Esophagus muscularis mucosa (tissue), 4 donors: ENCODE data around the gene CREB3L2. TPM values are rescaled to one million over a fixed set of nuclear protein-coding genes. Genes with fewer than 3 reads are reported as not detected.

Source experiments
- DNase-seq: peaks from one replicate; pipeline ENCODE4 v3.0.0-alpha.2; 2017; ENCODE audit errors: extremely low spot score
- H3K27ac ChIP-seq, 4 donors: fragments of 200-600 bp; sonication (generic); replicated peaks in 1 of 4; 1 replicate in 3 of 4; 2 replicates in 1 of 4; pipeline ENCODE4 v1.5.1; 2016 to 2019; ENCODE audit warnings: mild to moderate bottlenecking in 1 of 4
- H3K27me3 ChIP-seq, 4 donors: fragments of 200-600 bp; sonication (generic); one replicate each; pipeline versions ENCODE4 v1.5.1 to v1.6.0; 2016 to 2019
- H3K36me3 ChIP-seq, 4 donors: fragments of 200-600 bp; sonication (generic); one replicate each; pipeline ENCODE4 v1.5.1; 2016 to 2019
- H3K4me1 ChIP-seq, 4 donors: fragments of 200-600 bp; sonication (generic); one replicate each; pipeline ENCODE4 v1.5.1; 2016 to 2019
- H3K4me3 ChIP-seq, 4 donors: fragments of 200-600 bp; sonication (generic); 1 replicate in 2 of 4; 2 replicates in 2 of 4; pipeline ENCODE4 v1.5.1; 2016 to 2019; ENCODE audit warnings: mild to moderate bottlenecking in 4 of 4, moderate library complexity in 1 of 4
- H3K9me3 ChIP-seq, 4 donors: fragments of 200-600 bp; sonication (generic); 1 replicate in 3 of 4; 2 replicates in 1 of 4; pipeline ENCODE4 v1.5.1; 2016 to 2019
- CTCF ChIP-seq, 3 experiments: fragments of 200-600 bp in 2 of 3; fragments of 450-650 bp in 1 of 3; sonication (generic) in 2 of 3; IDR thresholded peaks; one replicate each; pipeline ENCODE4 v1.5.1; 2017 to 2019; ENCODE audit warnings: antibody characterized with exemption in 3 of 3, mild to moderate bottlenecking in 2 of 3, moderate library complexity in 1 of 3
- EP300 ChIP-seq: sonication (generic); formaldehyde crosslinking; IDR thresholded peaks from one replicate; pipeline ENCODE4 v1.6.1; 2017; ENCODE audit warnings: antibody characterized with exemption
- POLR2A ChIP-seq: fragments of 450-650 bp; IDR thresholded peaks from one replicate; pipeline ENCODE4 v1.6.1; 2017; ENCODE audit warnings: antibody characterized with exemption, moderate library complexity, mild to moderate bottlenecking, low read depth
- POLR2AphosphoS5 ChIP-seq, 2 donors: sonication (generic); formaldehyde crosslinking; IDR thresholded peaks; one replicate each; pipeline ENCODE4 v1.6.1; 2017; ENCODE audit warnings: antibody characterized with exemption in 2 of 2
- WGBS: methylation state at CpG from one replicate; pipeline ENCODE4 v1.1.5; 2018; 5-methylcytosine and 5-hydroxymethylcytosine counted together
- intact Hi-C: fragments of 100-400 bp; cut with DNase I; formaldehyde crosslinking; loops from one replicate; pipeline ENCODE4 v1.15.1; 2023
- total RNA-seq, 4 donors: library from RNA; depleted of rRNA; stranded (reverse); fragments of >200 nt; gene quantifications; one replicate each; pipeline versions ENCODE4 v1.1.0 to v1.2.1, GENCODE V29; 2016

Gene CREB3L2
- total RNA-seq, 4 donors from 2014 or later: 29.2 to 43.4 (median 37.1) TPM

DNA sequence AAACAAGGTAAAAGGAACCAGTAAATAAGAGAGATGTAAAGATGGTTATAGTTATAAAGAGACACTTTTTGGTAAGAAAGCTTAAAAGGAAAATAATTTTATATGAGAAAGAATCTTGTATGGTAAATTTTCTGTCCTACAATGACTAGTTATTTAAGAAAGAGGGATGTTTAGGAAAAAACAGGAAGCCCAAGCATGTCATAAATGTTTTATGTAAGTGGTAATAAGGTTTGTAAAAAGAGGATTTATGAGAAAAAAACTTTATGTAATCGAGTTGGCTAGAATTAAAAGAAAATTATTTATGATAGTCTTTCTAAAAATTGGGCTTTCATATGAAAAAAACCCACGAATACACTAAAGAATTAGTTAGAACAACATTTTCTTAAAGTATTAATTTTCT, 34.2 kb upstream of the CREB3L2 start:
- 53% methylated on average over 2 of the region's 2 CpGs for WGBS
- no peaks in the 10 kb centered on the region for H3K27me3 ChIP-seq
- intact Hi-C loops: no loop called here
- H3K4me1 ChIP-seq: no peaks in the 10 kb centered on the region
- no peaks in the 10 kb centered on the region for H3K36me3 ChIP-seq
- no peak overlapping the region for H3K27ac ChIP-seq
- H3K9me3 ChIP-seq: peaks cover 0 to 5% (median 0%) of the 10 kb centered on the region in 4 donors
- no peak overlapping the region for H3K4me3 ChIP-seq
- DNase-seq: no peak
- TF ChIP-seq CTCF (IDR thresholded peaks at IDR 0.05) (no peak), POLR2AphosphoS5 (IDR thresholded peaks at IDR 0.05) (no peak), EP300 (no peak), POLR2A (no peak)

DNA sequence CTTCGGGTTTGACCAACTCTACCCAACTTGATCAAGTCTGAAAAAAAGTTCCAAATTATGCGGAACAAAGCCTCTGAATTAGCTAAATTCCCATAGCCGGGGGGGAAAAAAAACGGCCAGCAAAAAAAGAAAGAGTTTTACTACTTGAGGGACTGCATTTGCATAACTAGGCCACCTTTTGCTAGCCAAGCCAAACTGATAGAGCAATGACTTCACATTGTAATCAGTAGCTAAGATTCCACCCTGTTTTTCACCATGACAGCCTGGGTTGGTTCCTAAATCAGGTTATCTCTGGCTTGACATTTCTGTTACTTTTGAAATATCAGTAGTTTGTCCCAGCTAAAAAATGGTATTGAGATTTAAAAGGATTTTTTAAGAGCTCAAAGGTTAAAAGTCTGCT, 31.4 kb upstream of the CREB3L2 start:
- WGBS: 91% methylated on average over 4 of the region's 4 CpGs
- Histone ChIP-seq H3K9me3 (peaks cover 0 to 5% (median 0%) of the 10 kb centered on the region in 4 donors), H3K4me3 (no peak overlapping the region), H3K36me3 (no peaks in the 10 kb centered on the region), H3K27me3 (no peaks in the 10 kb centered on the region), H3K4me1 (no peaks in the 10 kb centered on the region), H3K27ac (no peak overlapping the region)
- no peak for DNase-seq
- intact Hi-C loops: no loop called here
- TF ChIP-seq EP300 (no peak), CTCF (IDR thresholded peaks at IDR 0.05) (no peak), POLR2A (no peak), POLR2AphosphoS5 (IDR thresholded peaks at IDR 0.05) (no peak)

- H3K4me1 ChIP-seq: no peaks in the 10 kb centered on the region
- no peaks in the 10 kb centered on the region for H3K36me3 ChIP-seq
- no peaks in the 10 kb centered on the region for H3K27me3 ChIP-seq
- no peak for TF ChIP-seq EP300
- TF ChIP-seq POLR2AphosphoS5 (IDR thresholded peaks at IDR 0.05): no peak
- no peak for TF ChIP-seq CTCF (IDR thresholded peaks at IDR 0.05)
- TF ChIP-seq POLR2A: no peak
- no peak overlapping the region for H3K27ac ChIP-seq
- peaks cover 0 to 5% (median 0%) of the 10 kb centered on the region in 4 donors for H3K9me3 ChIP-seq
- intact Hi-C loops: no loop called here
- 84% methylated on average over 3 of the region's 3 CpGs for WGBS
- no peak overlapping the region for H3K4me3 ChIP-seq
- DNase-seq: no peak
Observed at GRCh38 chr7:138032770-138033169, 30.9 kb upstream of the CREB3L2 start.

DNA sequence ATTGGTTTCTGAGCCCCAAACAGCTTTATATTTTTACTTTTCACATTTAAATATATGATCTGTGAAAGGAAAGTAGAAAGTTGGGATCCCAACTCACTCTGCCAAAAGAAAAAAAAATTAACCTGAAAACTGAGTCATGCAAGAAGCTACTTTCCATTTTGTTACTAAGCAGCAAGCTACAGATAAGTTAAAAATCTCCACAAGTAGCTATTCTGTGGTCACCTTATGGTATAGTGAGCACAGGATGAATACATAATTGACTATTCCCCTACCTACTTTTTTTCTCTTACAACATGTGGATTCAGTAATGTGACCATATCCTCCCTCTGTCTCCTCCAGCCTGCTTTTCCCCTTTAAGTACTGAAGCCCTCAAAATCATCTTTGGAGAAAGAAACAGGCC, 30.3 kb upstream of the CREB3L2 start:
- Histone ChIP-seq H3K36me3 (no peaks in the 10 kb centered on the region), H3K27me3 (no peaks in the 10 kb centered on the region), H3K4me1 (no peaks in the 10 kb centered on the region), H3K27ac (no peak overlapping the region), H3K9me3 (peaks cover 0 to 5% (median 0%) of the 10 kb centered on the region in 4 donors), H3K4me3 (no peak overlapping the region)
- intact Hi-C loops: no loop called here
- TF ChIP-seq EP300: no peak
- TF ChIP-seq POLR2A: no peak
- no peak for TF ChIP-seq POLR2AphosphoS5 (IDR thresholded peaks at IDR 0.05)
- no peak for TF ChIP-seq CTCF (IDR thresholded peaks at IDR 0.05)
- DNase-seq: no peak

DNA sequence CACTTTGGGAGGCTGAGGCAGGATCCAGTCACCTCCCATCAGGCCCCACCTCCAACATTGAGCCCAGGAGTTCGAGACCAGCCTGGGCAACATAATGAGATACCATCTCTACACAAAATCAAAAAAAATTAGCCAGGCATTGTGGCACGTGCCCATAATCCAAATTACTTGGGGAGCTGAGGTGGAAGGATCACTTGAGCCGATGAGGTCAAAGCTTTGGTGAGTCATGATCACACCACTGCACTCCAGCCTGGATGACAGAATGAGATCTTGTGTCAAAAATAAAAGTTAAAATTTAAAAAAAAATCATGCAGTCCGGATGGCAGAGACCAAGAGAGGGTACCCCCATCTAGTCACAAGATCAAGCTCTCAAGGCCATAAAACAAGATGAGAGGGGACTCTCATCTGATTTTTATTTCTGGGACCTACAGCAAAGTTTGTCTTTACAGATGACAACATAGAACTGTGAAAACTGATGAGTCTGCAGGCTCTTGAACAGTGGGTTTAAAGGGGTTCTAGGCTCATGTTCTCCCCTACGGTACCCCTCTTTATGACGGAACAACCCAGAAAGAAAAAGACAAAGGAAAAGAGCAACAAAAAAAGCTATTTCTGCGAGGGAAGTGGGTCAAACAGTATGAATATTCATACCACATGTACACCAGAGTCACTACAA, 28.9 kb upstream of the CREB3L2 start:
- Histone ChIP-seq H3K9me3 (no peaks in the 10 kb centered on the region), H3K4me3 (no peak overlapping the region), H3K4me1 (no peaks in the 10 kb centered on the region), H3K36me3 (no peaks in the 10 kb centered on the region), H3K27ac (no peak overlapping the region), H3K27me3 (no peaks in the 10 kb centered on the region)
- intact Hi-C loops: no loop called here
- TF ChIP-seq EP300: no peak
- TF ChIP-seq CTCF (IDR thresholded peaks at IDR 0.05): no peak
- TF ChIP-seq POLR2AphosphoS5 (IDR thresholded peaks at IDR 0.05): no peak
- TF ChIP-seq POLR2A: no peak
- DNase-seq: no peak
- WGBS: 71% methylated on average over 7 of the region's 7 CpGs
